Epidermal melanocyte (primary cell): ENCODE results near the gene BPIFB1.

Experiments
- DNase-seq: peaks from one replicate; pipeline ENCODE4 v3.0.0; 2011; ENCODE audit warnings: low spot score; ENCODE audit not compliant: insufficient read length

BPIFB1 gene

DNA sequence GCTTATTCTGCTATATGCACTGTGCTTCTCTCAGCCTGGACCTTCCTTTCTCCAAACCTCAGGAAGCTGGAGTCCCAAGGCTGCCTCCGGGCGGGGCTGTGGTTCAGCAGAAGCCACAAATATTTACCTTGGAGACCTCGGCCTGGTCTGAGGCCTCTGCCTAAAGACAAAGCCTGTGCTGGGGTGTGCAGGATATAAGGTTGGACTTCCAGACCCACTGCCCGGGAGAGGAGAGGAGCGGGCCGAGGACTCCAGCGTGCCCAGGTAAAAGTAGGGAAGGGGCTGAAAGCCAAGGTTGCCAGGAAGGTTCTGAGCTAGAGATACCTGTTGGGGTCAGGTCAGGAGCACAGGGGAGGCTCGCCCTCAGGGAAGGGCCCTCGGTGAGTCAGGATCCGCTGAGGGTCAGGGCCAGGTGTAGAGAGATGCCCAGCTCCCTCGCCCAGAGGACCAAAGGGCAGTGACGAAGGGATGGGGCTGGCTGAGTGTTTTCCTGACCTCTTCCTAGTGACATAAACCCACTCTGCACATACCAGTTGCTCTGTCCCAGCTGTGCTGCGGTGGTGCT lies at the start of gene BPIFB1:
TSS of gene BPIFB1 (plus strand) at position 224 of the 565 bp plus-strand sequence. CDS start 2,860 bp downstream, outside the sequence.
- DNase-seq, result no peak

GRCh38 chr20:33234050-33234449 lies 49.0 kb upstream of the BPIFB1 start:
- no peak for DNase-seq

GRCh38 chr20:33235696-33236095 lies 47.3 kb upstream of the BPIFB1 start, which contains the start of gene BPIFA1:
Gene BPIFA1 (plus strand): TSS chr20:33235996. CDS start chr20:33237712, 1,716 bp downstream.
- no peak for DNase-seq

- no peak for DNase-seq
Observed at GRCh38 chr20:33236351-33236750, 46.7 kb upstream of the BPIFB1 start.

GRCh38 chr20:33237989-33238388 lies 45.0 kb upstream of the BPIFB1 start:
- no peak for DNase-seq

- no peak for DNase-seq
Observed at GRCh38 chr20:33239418-33239817, 43.6 kb upstream of the BPIFB1 start.

DNA sequence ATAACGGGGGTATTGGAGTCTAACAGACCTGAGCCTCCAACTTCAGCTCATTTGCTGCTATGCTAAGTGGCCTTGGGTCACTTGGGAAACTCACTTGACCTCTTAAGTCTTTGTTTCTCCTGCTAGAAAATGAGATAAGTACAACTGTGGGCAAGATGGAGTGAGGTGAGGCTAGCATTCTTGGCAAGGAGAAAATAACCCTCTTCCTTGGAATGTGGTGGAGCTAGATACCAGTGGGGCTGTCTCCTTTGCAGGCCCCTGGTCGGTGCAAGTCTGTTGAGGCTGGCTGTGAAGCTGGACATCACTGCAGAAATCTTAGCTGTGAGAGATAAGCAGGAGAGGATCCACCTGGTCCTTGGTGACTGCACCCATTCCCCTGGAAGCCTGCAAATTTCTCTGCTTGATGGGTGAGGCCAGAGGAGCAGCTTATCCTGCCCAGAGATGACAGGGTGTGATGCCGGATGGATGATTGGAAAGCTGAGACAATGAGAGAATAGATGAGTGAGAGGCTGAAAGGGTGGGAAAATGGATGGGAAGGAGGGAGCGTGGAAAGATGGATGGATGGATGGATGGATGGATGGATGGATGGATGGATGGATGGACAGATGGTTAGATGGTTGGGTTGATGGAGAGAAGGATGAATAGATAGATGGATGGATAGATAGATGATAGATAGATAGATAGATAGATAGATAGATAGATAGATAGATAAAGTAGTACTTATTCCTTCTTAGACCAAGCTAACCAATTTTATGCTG lies 42.9 kb upstream of the BPIFB1 start:
- no peak for DNase-seq

- DNase-seq, result no peak
Observed at GRCh38 chr20:33240923-33241322, 42.1 kb upstream of the BPIFB1 start.

GRCh38 chr20:33242319-33243100 lies 40.5 kb upstream of the BPIFB1 start:
- DNase-seq, result no peak

DNA sequence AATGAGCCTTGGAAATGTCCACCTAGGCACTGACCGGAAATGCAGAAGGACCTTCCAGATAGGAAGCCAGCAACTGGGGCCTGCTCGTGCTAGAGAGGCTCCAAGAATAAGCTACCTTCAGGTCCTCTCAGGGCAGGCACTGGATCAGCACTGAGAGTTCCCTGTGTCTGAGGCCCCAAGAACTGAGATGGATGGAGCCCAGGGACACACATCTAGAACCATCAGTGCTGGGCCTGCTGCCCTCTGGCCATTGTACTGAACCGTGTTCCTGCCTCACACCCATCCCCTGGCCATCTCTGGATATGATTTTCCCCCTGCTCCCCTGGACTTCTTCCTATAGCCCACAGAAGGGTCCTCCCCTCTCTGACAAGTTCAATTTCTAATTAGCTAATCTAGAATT lies 36.9 kb upstream of the BPIFB1 start:
- DNase-seq, result no peak

- DNase-seq, result no peak
Observed at GRCh38 chr20:33249456-33249855, 33.6 kb upstream of the BPIFB1 start.

DNA sequence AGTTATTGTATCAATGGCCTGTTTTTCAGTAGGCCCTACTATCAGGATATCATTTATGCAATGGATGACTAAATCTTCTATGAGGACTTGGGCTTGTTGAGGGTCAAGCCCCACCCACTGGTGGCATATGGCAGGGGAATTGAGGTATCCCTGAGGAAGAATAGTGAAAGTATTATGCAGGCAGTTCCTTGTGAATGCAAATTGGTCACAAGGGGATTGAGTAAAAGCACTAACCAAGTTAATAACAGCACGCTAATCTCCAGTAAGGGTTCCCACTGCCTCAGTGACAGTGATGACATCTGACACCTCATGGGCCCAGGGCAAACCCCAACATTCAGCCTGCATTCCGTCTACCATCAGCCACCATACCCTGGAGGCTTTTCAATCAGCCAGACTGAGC lies 32.3 kb upstream of the BPIFB1 start:
- no peak for DNase-seq

DNA sequence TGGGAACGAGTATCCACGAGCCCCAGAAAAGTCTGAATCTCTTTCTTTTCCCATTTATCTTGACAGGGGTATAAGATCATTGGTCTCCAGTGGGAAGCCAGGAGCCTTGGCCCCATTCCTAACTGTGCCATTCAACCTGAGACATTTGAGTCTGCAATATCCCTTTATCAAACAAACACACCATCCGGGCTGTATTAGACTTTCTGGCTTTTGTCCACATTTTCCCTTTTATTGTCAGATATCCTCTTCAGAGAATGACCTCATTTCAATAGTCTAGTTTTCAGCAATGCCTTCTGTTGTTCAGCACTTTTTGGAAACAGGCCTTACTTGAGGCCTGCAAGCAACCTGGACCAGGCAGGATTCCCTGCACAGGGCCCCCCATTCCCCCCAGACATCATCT lies 31.5 kb upstream of the BPIFB1 start:
- DNase-seq, result no peak

DNA sequence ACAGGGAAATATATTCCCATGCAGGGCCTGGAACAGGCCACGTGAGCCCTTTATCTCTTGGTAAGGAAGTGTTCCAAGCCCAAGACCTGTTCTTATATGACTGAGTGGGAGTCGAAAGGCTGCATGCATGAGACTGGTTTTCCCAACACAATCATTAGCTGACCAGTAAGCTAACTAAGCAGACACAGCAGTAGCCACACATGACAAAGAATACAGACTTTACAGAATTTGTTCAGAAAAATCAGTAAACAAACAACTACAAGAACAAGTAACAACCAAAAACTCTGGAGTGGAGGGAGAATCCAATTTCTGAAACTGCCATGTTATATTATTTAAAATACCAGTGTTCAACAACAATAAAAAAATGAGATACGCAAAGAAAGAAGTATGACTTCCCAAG lies 30.6 kb upstream of the BPIFB1 start:
- no peak for DNase-seq

GRCh38 chr20:33255005-33255404 lies 28.0 kb upstream of the BPIFB1 start:
- DNase-seq, result no peak

- no peak for DNase-seq
Observed at GRCh38 chr20:33257237-33257636, 25.8 kb upstream of the BPIFB1 start.

DNA sequence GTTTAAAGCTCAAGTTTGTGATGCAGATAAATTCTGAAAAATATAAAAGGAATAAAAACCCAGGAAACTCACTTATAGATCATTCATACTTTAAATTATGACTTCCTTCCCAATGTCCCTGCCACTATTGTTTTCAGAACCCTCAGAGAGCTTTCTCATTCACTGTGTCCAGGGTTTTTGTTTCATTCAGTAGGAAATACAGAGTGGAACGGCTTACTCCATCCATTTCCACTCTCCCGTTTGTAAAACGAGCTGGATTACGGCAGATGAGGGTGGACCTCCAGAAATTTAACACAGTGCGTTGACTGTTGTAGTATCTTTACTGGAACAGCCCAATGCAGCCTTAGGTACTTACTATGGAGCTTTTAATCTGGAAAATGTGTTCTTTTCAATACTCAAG lies 23.6 kb upstream of the BPIFB1 start:
- no peak for DNase-seq

GRCh38 chr20:33261465-33261864 lies 21.5 kb upstream of the BPIFB1 start:
- DNase-seq, result no peak

- DNase-seq, result no peak
Observed at GRCh38 chr20:33262658-33263065, 20.4 kb upstream of the BPIFB1 start.

GRCh38 chr20:33263784-33264183 lies 19.2 kb upstream of the BPIFB1 start:
- DNase-seq, result no peak

GRCh38 chr20:33267701-33268100 lies 15.3 kb upstream of the BPIFB1 start:
- no peak for DNase-seq

DNA sequence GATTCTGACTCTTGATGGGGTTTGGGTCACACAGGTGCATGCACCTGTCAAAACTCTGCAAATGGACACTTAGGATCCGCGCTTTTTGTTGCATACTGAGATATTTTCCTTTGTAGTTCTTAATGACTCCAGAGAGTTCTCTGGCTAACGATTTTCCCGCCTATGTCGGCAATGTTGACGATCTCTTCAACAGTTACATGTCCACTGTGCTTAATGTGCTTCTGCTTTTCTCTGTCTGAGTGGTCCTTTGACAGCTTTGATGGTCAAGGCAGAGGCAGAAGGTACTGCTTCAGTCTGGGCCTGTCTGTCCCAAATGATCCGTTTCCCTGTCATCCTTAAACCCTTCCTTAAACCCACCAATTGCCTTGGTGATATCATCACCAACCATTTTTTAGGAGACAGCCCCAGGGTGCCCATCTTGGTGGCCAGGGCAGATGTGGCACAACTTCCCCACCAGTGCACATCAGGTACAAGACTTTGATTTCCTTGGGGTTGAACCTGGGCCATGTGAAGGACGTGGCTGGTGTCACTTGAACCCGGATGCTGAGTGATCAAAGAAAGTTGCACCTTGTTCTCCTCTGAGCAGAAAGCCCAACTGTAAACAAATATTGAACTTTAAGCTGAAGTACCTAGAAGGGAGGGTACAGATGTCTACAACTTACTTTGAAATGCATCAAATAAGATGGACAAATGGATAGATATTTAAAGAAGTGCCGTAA lies 10.7 kb upstream of the BPIFB1 start:
- no peak for DNase-seq
